MM.1S (cell line): ENCODE data around the gene TRMT1.
"Not testable (repeated sequence)": the region's sequence is repeated elsewhere in the genome, so short reads cannot be mapped to it uniquely, and the experiment has no call there.

ENCODE experiments used
- DNase-seq: peaks from one replicate; pipeline ENCODE4 v3.0.0-alpha.2; 2015
- H2AFZ ChIP-seq: fragments of 300-600 bp; sonication (generic); 2 replicates; pipeline ENCODE4 v1.6.0; 2016; ENCODE audit warnings: antibody characterized with exemption, low read length
- H3F3A ChIP-seq: fragments of 300-600 bp; sonication (generic); 2 replicates; pipeline ENCODE4 v1.6.1; 2016; ENCODE audit warnings: mild to moderate bottlenecking, antibody characterized with exemption, low read length, moderate library complexity, mixed read lengths; ENCODE audit not compliant: insufficient read depth
- H3K27ac ChIP-seq: fragments of 300-600 bp; sonication (generic); 2 replicates; pipeline ENCODE4 v1.5.1; 2016; ENCODE audit warnings: mild to moderate bottlenecking, low read length
- H3K27me3 ChIP-seq: fragments of 300-600 bp; sonication (generic); replicated peaks from 2 replicates; pipeline ENCODE4 v1.6.0; 2016; ENCODE audit warnings: low read length; ENCODE audit not compliant: insufficient read depth
- H3K36me3 ChIP-seq: fragments of 300-600 bp; sonication (generic); replicated peaks from 2 replicates; pipeline ENCODE4 v1.6.1; 2016; ENCODE audit warnings: mild to moderate bottlenecking, low read length, mixed read lengths; ENCODE audit not compliant: insufficient read depth
- H3K4me1 ChIP-seq: fragments of 300-600 bp; sonication (generic); 2 replicates; pipeline ENCODE4 v1.6.1; 2016; ENCODE audit warnings: low read length, mixed read lengths
- H3K4me2 ChIP-seq: fragments of 300-600 bp; sonication (generic); 2 replicates; pipeline ENCODE4 v1.6.0; 2016; ENCODE audit warnings: low read depth, low read length
- H3K4me3 ChIP-seq: fragments of 300-600 bp; sonication (generic); 2 replicates; pipeline ENCODE4 v1.5.1; 2016; ENCODE audit warnings: low read length, mixed read lengths
- H3K79me2 ChIP-seq: fragments of 300-600 bp; sonication (generic); 2 replicates; pipeline ENCODE4 v1.6.1; 2016; ENCODE audit warnings: mixed run types, low read length, mixed read lengths
- H3K9ac ChIP-seq: fragments of 300-600 bp; sonication (generic); 2 replicates; pipeline ENCODE4 v1.6.1; 2016; ENCODE audit warnings: low read length, mixed read lengths
- H3K9me2 ChIP-seq: fragments of 300-600 bp; sonication (generic); replicated peaks from 2 replicates; pipeline ENCODE4 v1.6.1; 2016; ENCODE audit warnings: mild to moderate bottlenecking, low read length, mixed read lengths; ENCODE audit not compliant: insufficient read depth
- H3K9me3 ChIP-seq: fragments of 300-600 bp; sonication (generic); replicated peaks from 2 replicates; pipeline ENCODE4 v1.6.1; 2016; ENCODE audit warnings: mild to moderate bottlenecking, low read length, mixed read lengths; ENCODE audit not compliant: insufficient read depth
- H4K20me1 ChIP-seq: fragments of 300-600 bp; sonication (generic); 2 replicates; pipeline ENCODE4 v1.6.1; 2016; ENCODE audit warnings: mild to moderate bottlenecking, low read length, moderate library complexity, mixed read lengths; ENCODE audit not compliant: insufficient read depth
- EZH2 ChIP-seq: fragments of 300-600 bp; sonication (generic); optimal IDR thresholded peaks from 2 replicates; pipeline ENCODE3; 2017; ENCODE audit warnings: low read depth, mild to moderate bottlenecking, antibody characterized with exemption, low read length, mixed read lengths
- EZH2phosphoT487 ChIP-seq: fragments of 300-600 bp; sonication (generic); IDR thresholded peaks from 2 replicates; pipeline ENCODE4 v1.6.1; 2018; ENCODE audit warnings: antibody characterized with exemption, low read length
- TF ChIP-seq, protein P1 (sequence below): fragments of 300-600 bp; sonication (generic); IDR thresholded peaks from 2 replicates; pipeline ENCODE4 v1.5.1; 2016; ENCODE audit warnings: antibody characterized with exemption, low read length, mixed read lengths

TRMT1 gene

DNA sequence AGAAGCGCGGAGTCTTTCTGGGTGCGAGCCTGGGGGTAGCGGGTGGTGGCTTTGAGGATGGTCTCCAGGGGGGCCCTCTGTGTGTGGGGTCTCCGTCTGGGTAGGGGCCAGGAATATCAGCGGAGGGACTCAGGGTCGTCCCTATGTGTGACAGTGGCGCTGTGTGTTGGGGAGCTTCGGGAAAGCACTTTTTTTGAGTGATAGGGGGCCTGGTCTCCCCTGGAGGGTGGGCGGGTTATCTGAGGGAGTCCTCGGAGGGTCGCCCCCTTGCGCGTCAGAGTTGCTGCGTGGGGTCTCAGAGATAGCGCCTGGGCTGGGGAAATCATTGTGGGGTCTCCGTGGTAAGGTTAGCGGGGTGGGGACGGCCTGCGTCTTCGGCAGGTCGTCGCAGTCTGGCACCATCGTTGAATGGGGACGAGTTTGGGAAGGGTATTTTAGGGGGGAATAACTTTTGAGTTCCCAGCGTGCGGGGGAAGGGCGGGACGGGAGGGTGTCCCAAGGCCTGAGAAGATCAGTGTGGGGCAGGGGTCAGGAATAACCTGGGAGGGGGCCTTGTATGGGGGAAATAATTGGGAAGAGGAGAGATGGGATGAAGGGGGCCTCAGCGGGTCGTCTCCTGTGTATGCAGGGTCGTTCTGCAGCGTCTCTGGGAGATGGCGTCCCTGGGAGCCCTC, 34.5 kb upstream of the TRMT1 start:
- Histone ChIP-seq H3K27ac (peak overlapping the region; percentile 22; the same call in 1 of the 2 replicates), H3F3A (peaks cover 4% of the 10 kb centered on the region; the same call in 1 of the 2 replicates), H3K9me3 (no peaks in the 10 kb centered on the region), H3K79me2 (peaks cover 3% of the 10 kb centered on the region; the same call in 1 of the 2 replicates), H3K4me3 (peak overlapping the region; percentile 91), H3K9ac (peak overlapping the region; percentile 84), H3K27me3 (peaks cover 31% of the 10 kb centered on the region), H3K9me2 (no peaks in the 10 kb centered on the region), H4K20me1 (no peaks in the 10 kb centered on the region), H3K36me3 (no peaks in the 10 kb centered on the region), H2AFZ (peak overlapping the region; percentile 89), H3K4me1 (peaks cover 32% of the 10 kb centered on the region), H3K4me2 (peak overlapping the region; percentile 97)
- TF ChIP-seq EZH2, result no peak
- TF ChIP-seq EZH2phosphoT487, result no peak
- TF ChIP-seq, protein P1, sequence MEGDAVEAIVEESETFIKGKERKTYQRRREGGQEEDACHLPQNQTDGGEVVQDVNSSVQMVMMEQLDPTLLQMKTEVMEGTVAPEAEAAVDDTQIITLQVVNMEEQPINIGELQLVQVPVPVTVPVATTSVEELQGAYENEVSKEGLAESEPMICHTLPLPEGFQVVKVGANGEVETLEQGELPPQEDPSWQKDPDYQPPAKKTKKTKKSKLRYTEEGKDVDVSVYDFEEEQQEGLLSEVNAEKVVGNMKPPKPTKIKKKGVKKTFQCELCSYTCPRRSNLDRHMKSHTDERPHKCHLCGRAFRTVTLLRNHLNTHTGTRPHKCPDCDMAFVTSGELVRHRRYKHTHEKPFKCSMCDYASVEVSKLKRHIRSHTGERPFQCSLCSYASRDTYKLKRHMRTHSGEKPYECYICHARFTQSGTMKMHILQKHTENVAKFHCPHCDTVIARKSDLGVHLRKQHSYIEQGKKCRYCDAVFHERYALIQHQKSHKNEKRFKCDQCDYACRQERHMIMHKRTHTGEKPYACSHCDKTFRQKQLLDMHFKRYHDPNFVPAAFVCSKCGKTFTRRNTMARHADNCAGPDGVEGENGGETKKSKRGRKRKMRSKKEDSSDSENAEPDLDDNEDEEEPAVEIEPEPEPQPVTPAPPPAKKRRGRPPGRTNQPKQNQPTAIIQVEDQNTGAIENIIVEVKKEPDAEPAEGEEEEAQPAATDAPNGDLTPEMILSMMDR, result no peak
- DNase-seq, result no peak

DNA sequence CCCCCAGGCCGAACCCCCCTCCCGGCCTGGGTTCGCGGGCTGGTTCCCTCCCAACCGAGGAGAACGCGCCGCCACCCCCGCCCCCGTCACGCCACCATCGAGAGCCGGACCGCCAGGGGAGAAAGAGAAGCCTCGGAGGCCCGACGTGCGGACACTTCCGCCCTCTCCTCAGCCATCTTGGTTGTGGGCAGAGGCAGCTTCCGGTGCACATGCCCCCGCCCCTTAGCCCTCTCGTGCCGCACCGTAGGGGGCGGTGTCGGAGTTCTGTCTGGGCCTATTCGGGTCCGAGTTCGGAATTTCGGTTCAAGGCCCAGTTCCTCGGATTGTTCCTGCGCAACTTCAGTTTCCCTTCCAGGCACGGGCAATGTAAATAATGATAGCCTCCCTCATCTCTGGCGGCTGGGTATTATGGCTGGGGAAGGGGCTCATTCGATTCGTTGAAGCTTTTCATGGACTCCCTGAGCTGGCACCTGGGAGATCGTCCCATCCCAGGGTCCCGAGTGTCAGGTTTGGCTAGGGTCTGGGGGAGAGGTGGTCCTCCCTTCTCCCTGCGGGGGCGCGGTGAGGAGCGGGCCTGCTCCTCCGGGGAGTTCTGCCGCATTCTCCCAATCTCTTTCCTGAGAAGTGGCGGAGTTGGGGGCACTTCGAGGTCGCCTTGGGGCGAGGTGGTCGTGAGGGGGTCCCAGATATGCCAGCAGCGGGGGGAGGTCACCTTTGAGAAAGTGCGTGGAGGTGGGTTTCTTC, 33.8 kb upstream of the TRMT1 start, which contains the start of the genes IER2 and STX10:
Gene IER2, plus strand, starts transcription at position 225 of the 744 bp plus-strand sequence. CDS start 2,776 bp downstream, outside the sequence.
Gene STX10, minus strand, starts transcription at position 189 of the 744 bp plus-strand sequence. CDS start 202 bp downstream, outside the sequence.
- Histone ChIP-seq H3K9ac (peak within 1 kb of the TSS; percentile 84), H3K4me3 (peak within 1 kb of the TSS; percentile 91), H3K27ac (peak within 1 kb of the TSS; percentile 22; the same call in 1 of the 2 replicates), H3K4me1 (peaks cover 30% of the 10 kb centered on the region), H3K4me2 (peak within 1 kb of the TSS; percentile 97), H3K9me3 (no peaks in the 10 kb centered on the region), H3F3A (no peaks in the 10 kb centered on the region), H3K79me2 (peaks cover 3% of the 10 kb centered on the region; the same call in 1 of the 2 replicates), H2AFZ (peak within 1 kb of the TSS; percentile 95), H3K36me3 (no peaks in the 10 kb centered on the region), H3K9me2 (no peaks in the 10 kb centered on the region), H3K27me3 (peaks cover 25% of the 10 kb centered on the region), H4K20me1 (no peaks in the 10 kb centered on the region)
- peak; percentile 94 for DNase-seq
- TF ChIP-seq, protein P1, result peak; percentile 55
- no peak for TF ChIP-seq EZH2

DNA sequence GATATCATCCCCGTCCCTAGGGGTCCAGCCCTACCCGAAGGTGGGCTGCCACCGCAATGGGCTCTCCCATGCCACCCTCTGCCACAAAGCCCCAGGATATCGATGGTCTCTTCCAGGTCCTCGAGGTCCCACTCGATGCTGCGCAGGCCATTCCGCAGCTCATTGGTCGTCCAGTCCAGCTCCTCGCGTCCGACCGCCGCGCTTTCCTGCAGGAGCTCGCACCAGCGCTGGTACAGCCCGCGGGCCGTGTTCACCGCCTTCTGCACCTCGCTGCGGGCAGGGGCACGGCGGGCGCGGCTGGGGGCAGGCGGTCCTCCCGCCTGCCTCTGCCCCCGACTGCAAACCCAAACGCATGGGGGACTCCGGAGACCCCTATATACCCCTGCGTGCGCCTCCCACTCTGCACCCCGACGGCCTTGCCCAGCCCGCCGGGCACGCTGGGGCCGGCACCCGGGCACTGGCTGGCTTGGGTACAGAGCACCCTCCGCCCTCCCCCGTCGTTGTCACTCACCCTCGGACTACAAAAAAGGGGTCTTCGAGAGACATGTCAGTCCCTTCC, 33.2 kb upstream of the TRMT1 start:
- Histone ChIP-seq H3K27ac (no peak overlapping the region), H3K4me3 (peak overlapping the region; percentile 91), H3K9me3 (no peaks in the 10 kb centered on the region), H4K20me1 (no peaks in the 10 kb centered on the region), H2AFZ (peak overlapping the region; percentile 95), H3K27me3 (peaks cover 18% of the 10 kb centered on the region), H3K4me1 (peaks cover 24% of the 10 kb centered on the region), H3K9me2 (no peaks in the 10 kb centered on the region), H3F3A (no peaks in the 10 kb centered on the region), H3K36me3 (no peaks in the 10 kb centered on the region), H3K79me2 (peaks cover 3% of the 10 kb centered on the region; the same call in 1 of the 2 replicates), H3K9ac (peak overlapping the region; percentile 84; the same call in 1 of the 2 replicates), H3K4me2 (peak overlapping the region; percentile 97)
- TF ChIP-seq, protein P1, result no peak
- no peak for TF ChIP-seq EZH2phosphoT487
- peak; percentile 49 for DNase-seq

DNA sequence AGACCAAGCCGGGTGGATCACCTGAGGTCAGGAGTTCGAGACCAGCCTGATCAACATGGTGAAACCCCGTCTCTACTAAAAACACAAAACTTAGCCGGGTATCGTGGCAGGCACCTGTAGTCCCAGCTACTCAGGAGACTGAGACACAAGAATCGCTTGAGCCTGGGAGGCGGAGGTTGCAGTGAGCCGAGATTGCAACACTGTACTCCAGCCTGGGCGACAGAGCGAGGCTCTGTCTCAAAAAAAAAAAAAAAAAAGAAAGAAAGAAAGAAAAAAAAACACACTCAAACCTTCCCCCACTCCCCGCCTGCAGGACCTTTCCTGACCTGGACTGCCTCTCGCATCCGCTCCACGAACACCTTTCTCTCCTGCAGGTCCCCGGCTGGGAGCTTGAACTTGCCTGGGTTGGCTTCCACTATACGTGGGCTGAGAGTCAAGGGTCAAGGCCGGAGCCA, 32.7 kb upstream of the TRMT1 start:
- H3K27me3 ChIP-seq, result peaks cover 13% of the 10 kb centered on the region
- H4K20me1 ChIP-seq, DNase-seq, H3F3A ChIP-seq, H3K9me2 ChIP-seq, H3K79me2 ChIP-seq, H3K36me3 ChIP-seq, H3K9me3 ChIP-seq, H3K27ac ChIP-seq: not testable (repeated sequence)
- peak overlapping the region; percentile 91 for H3K4me3 ChIP-seq
- H3K4me1 ChIP-seq, result peaks cover 19% of the 10 kb centered on the region
- peak overlapping the region; percentile 84; the same call in 1 of the 2 replicates for H3K9ac ChIP-seq
- peak overlapping the region; percentile 95 for H2AFZ ChIP-seq
- H3K4me2 ChIP-seq, result peak overlapping the region; percentile 97
